Stimulated activated CD4-positive, alpha-beta T cell treated with anti-CD3 and anti-CD28 coated beads, Interleukin-2, amount 100 ng/mL, for 24 hours (primary cell): Measurements from ENCODE around the gene XPO4.
"Not testable (repeated sequence)": the region's sequence is repeated elsewhere in the genome, so short reads cannot be mapped to it uniquely, and the experiment has no call there.

Experiments
- DNase-seq, 2 donors: peaks; one replicate each; pipeline ENCODE4 v3.0.0-alpha.2; 2020

The XPO4 gene

DNA sequence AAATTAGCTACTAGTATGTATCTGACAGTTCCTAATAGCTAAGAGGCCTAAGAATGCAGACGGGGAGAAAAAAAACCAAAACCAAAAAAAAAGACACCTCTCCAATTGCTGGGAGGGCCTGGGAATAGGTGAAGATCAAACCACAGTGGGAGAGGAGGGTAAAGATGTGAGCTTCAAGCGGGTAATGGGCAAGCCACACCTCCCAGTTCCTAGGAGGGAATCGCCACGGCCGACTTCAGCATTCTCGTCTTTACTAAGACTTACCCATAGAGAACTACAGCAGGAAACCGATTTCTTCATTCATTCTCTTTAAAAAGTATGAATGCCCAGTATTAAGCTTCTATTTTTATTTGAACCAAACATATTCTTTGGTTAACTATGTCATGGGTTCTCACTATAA lies 123.1 kb downstream of the XPO4 start:
- no peak for DNase-seq

DNA sequence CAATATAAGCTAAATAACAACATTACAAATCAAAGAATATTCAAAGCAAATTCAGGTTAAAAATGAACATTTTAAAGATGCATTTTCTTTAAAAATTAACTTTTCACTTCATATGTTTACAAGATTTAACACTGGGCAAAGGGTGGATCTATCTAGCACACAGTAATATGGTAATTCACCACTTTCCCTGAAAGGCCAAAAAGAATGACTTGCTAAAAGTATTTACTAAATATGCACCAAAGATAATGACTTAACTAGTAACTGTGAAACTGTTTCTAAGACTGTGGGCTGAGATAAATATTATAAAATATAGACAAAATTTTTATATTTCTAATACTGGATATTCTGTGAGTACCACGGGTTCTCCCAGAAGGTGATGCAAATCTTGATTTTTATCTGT lies 124.2 kb downstream of the XPO4 start:
- DNase-seq, result no peak

DNA sequence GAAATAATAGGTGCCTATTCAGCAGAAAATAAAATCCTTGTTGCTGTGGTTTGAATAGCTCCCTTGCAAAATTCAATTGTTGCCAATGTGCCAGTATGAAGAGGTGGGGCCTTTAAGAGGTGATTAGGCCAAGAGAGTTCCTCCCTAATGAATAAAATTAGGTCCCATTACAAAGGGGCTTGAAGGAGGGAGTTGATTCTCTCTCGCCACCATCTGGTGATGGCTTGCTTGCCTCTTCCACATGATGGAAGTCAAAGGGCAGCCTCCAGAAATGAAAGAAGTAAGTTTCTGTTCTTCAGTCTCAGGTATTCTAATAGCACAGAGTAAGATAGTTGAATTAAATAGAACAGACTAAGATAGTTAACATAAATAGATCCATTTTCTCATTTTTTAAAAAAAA lies 125.8 kb downstream of the XPO4 start:
- no peak for DNase-seq

DNA sequence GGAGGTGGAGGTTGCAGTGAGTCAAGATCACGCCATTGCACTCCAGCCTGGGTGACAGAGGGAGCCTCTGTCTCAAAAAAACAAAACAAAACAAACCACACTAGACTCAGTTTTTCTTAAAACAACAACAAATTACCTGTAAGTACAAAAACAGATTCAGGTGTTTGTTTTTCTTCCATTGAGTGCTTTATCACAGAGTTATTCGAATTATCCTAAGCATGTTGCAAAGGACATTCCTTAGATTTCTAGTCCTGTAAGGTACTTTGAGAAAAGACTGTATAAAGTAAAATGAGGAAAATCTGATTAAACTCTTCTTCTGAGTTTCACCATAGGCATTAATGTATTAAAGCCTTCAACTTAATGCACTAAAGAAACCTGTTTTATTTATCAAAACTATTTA lies 126.6 kb downstream of the XPO4 start:
- DNase-seq, result no peak

DNA sequence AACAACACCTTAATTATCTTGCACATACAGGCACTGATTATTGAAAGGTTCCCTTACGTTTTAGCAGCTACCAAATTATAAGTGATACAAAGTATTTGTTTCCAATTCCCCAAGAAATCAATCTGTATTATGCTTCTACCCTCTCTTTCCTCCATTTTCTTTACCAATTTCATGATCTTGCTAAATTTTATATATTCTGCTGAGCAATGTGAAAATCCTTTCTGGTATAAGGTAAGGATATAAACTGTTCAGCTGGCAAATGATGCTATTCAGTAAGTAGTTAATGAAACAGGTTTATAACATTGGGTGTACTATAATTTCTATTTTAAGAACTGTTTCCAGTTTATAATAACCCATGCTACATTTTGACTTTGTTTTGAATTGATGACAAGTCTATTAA lies 127.8 kb downstream of the XPO4 start:
- no peak for DNase-seq

DNA sequence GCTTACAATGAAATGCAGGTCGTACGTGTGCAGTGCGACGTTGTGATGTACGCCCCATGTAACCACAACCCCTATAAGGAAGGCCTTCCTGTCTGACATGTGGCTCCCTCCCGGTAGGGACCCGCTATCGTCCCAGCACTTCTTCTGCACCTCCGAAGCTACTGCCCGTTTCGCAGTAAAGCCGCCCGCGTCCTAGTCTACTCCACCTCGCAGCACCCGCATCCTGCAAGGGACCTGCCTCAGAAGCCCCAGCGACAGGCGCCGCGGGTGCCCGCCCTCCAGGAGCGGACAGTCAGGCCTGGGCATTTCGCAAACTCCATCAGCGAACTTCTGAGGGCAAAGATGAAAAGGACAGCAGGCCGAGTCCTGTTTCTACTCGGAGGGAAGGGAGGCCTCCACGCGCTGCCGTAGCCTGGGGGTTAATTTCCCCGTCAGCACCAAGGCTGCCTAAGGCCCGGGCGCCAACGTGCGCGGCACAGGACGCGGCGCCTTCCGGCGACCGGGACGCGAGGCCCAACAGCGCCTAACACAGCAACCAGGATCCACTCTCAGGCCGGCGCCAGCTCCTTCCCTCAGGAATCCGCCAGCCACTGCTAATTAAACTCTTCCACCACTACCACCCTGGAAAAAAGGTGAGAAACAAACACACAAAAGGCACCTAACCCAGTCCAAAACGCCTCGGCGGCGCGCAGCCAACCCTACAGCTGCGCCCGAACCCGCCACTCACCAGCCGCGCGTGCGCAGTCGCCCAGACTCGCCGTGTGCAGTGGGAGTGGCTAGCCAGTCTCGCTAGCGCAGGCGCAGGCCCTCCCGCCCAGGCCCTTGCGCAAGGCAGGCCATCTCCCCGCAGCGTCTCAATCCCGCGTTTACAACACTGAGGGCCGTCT lies 129.1 kb downstream of the XPO4 start, which contains the start of gene EEF1AKMT1:
Gene EEF1AKMT1 (minus strand): TSS at position 768 of the 887 bp plus-strand sequence. CDS start 16,363 bp downstream, outside the sequence.
- peak; percentile 96 for DNase-seq

DNA sequence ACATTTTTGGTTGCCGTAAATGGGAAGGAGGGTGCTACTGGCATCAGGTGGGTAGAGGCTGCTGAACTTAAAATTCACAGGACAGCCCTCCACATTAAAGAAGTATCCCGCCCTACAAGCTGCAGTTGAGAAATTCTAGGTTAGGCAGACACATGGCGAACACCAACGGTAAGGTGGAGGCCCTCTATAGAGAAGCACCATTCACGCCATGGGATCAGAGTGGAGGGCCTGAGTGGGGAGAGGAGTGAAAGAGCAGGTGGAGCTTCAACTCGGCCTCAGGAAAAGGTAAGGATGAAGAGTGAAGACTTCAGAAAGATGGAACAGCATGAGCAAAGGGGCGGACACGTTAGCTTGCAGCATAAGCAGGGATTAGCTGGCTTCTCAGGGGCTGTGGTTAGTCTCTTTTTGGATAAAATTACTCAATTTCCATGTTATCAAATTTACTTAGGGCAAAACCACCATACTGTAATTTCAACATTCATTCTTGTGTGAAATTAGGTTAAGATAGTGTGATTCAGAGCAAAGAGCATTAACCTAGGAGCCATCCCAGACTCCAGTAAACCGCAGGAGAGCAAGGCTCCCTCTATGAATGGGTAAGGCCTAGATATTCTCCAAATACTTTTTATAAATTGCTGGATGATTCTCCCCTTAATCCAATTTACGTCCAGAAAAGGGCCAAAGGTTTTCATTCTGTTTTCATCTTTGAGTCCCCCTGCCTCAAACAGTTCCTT lies 130.0 kb downstream of the XPO4 start:
- no peak for DNase-seq

DNA sequence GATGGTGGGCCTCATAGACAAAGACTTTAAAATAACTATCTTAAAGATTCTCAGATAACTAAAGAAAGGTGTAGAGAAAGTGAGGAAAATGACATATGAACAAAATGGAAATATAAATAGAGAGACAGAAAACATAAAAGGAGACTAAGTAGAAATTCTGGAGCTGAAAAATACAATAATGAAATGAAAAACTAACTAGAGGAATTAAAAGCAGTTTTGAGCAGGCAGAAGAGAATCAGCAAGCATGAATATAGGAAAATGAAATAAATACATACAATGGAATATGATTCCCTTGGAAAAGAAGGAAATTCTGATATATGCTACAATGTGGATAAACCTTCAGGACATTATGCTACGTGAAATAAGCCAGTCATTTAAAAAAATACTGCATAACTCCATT lies 132.7 kb downstream of the XPO4 start:
- DNase-seq, result no peak

DNA sequence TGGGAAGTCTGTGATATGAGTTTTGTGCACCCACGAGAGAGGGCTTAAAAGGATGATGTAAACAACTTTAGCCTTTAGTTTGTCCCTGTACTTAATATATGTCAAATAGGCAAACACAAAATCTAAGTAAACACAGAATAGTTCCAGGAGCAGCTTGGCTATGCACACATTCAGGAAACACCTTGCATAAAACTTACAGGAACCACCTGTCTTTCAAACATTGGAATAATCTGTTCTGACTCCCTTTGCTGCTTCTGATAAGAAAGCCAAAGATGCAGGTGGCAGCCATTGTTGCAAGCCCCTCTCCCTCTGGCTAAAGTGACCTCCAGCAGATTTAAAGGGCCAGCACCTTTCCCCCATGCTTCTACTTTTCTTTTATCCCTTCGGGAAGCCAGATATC lies 133.5 kb downstream of the XPO4 start:
- no peak for DNase-seq

DNA sequence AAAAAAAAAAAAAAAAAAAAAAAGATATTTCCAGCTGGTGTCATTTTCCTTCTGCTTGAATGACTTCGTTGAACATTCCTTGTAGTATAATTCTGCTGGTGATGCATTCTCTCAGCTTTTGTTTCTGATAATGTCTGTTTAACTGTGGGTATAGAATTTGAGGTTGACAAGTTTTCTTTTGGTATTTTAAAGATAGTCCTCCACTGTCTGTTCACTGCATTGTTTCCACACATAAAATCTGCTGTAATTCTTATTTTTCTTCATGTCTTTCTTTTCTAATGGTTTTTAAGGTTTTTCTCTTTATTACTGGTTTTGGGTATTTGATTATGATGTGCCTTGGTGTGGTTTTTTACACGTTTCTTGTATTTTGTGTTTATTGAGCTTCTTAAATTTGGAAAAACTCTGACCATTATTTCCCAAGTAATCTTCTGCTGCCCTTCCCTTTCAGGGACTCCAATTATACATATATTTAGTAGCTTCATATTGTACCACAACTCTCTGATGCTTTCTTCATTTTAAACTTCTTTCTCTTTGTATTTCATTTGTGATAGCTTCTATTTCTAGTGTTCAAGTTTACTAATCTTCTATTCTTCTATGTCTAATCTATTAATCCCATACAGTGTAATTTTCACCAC lies 135.1 kb downstream of the XPO4 start:
- DNase-seq, result no peak

DNA sequence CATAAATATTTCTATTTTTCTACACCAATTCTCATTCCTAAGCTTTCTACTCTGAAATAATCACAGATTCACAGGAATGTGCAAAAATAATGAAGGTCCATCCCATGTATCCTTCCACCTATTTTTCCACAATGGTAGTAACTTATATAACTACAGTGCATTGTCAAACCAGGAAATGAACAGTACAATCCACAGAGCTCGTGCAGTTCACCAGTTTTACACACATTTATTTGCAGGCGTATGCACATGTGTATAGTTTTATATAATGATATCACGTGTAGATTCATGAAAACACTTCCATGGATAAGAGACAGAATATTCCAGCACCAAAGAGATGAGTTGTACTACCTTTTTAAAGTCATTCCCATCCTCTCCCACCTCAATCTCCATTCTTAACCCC lies 141.7 kb downstream of the XPO4 start:
- DNase-seq, result no peak

DNA sequence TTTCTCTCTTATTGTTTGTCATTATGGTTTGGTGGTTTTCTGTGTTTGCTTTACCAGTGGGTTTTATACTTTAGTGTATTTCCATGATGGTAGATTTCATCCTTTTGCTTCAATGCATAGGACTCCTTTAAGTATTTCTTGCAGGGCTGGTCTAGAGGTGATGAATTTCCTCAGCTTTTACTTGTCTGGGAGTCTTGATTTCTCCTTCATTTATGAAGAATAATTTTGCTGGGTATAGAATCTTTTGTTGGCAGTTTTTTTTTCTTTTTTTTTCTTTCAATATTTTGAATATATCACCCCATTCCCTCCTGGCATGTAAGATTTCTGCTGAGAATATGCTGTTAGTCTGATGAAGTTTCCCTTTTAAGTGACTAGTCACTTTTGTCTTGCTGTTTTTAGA lies 148.5 kb downstream of the XPO4 start:
- no peak for DNase-seq

DNA sequence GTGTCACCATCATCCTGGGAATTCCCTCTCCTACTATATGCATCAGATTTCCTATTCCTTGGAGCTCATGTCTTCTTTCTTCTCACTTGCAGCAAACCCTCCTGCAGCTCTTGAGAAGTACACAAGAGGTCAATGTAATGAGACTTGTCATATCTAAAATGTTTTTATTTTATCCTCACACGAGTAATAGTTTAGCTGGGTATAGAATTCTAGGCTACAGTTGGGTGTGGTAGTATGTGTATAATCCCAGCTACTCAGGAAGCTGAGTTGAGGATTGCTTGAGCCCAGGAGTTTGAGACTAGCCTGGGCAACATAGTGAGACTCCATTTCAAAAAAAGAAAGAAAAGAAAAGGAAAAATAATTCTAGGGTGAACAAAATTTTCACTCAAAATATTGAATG lies 153.2 kb downstream of the XPO4 start:
- no peak for DNase-seq

DNA sequence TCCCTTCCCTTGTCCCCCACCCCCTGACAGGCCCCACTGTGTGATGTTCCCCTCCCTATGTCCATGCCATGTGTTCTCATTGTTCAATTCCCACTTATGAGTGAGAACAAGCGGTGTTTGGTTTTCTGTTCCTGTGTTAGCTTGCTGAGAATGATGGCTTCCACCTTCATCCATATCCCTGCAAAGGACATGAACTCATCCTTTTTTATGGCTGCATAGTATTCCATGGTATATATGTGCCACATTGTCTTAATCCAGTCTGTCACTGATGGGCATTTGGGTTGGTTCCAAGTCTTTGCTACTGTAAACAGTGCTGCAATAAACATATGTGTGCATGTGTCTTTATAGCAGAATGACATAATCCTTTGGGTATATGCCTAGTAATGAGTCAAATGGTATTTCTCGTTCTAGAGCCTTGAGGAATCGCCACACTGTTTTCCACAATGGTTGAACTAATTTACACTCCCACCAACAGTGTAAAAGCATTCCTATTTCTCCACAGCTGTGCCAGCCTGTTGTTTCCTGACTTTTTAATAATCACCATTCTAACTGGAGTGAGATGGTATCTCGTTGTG lies 158.6 kb downstream of the XPO4 start:
- DNase-seq, result not testable (repeated sequence)

DNA sequence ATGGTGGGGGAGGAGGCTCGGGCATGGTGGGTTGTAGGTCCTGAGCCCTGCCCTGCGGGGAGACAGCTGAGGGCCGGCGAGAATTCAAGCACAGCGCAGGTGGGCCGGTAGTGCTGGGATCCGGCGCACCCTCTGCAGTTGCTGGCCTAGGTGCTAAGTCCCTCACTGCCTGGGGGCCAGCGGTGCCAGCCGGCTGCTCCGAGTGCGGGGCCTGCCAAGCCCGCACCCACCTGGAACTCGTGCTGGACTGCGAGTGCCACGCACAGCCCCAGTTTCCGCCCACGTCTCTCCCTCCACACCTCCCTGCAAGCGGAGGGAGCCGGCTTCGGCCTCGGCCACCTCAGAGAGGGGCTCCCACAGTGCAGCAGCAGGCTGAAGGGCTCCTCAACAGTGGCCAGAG lies 162.5 kb downstream of the XPO4 start:
- no peak for DNase-seq

DNA sequence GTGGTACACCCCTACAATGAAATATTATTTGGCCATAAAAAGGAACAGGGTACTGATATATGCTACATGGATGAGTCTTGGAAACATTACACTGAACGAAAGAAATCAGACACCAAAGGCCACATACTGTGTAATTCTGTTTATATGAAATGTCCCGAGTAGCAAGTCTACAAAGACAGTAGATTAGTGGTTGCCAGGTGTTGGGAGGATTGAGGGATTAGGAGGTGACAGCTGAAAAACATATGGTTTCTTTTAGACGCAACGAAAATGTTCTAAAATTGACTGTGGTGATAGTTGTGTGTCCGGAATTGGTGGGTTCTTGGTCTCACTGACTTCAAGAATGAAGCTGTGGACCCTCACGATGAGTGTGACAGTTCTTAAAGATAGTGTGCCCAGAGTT lies 163.9 kb downstream of the XPO4 start:
- no peak for DNase-seq

DNA sequence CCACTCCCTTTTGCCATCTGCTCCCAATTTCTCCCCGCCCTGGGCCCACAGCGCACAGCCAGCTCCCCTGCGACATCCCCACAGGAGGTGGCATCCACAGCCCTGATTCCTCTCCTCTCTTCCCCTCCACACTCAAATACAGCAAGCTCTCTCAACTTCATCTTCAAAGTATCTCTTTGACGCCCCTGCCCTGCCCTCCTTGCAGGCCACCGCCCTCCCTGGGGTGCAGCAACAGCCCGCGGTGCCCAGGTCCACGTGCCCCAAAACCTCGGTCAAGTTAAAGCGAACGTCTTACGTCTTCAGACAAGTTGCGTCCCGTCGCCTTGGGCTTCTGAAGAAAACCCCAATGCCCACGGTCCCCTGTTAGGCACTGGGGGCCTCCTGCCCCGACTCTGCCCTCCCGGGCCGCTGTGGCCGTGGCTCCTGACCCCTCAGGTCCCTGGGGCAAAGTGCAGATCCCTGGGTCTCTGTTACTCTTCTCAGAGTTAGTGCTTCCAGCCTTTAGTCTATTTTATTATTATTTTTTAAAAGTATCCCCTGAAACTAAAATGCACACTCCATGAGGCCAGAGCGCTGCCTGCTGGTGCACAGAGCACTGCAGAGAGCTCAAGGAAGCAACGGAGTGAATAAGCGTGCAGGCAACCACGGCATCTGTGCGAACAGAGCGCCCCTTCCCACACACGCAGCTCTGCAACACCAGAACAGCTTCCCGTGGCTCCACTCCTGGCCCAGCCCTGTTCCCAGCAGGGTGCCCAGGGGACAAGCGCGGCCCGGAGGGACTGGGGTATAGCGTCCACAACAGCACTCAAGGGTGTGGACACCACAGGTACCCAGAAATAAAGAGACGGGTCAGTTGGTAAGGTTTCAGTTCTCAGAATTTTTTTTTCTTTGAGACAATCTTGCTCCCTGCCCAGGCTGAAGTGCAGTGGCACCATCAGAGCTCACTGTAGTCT lies 172.6 kb downstream of the XPO4 start:
- no peak for DNase-seq

DNA sequence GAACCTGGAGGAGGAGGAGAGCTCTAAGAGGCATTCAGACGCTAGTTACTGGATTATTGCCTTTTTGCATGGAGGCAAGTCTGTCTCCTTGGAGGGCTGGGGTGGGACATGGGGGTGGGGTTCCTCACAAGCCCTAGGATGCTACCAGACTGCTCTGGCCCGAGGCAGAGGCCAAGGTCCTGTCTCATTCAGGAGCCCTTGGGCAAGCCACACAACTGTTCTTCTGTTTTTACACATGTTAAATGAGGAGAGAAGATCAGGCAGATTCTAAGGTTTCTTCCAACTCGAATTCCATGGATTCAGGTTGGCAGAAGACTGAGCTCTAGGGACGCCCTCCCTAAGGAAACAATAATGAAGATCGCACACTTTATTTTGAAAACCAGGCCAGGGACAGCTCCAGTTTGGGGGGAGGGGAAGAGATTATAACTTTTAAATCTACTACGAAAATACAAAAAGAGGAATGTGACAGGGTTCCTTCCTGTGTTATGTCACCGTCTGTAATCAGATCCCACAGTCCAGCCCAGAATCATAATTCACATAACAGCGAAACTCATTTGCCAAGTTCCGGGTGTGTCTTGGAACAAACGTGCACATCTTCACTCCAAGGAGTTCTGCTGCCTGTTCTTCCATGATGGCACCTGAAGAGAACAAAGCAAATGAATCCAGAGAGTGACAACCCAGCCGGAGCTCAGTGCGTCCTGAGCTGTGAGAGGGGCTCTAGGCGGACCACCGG lies 173.8 kb downstream of the XPO4 start:
- no peak for DNase-seq

DNA sequence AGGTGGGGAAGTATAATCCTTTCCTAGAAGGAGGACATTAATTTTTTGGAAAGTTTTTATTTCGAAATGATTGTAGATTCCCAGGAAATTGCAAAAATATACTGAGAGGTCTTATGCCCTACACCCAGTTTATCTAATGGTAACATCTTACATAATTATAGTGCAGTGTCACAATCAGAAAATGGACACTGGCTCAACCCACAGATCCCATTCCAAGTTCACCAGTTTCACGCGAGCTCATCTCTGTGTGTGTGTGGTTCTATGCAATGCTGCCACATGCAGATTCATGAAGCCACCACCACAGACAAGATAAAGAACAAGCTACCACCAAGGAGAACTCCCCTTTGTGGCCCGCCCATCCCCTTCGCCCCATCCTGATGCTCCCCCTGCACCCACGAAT lies 174.7 kb downstream of the XPO4 start:
- no peak for DNase-seq
